Measurements from ENCODE around the gene C17orf113.

C17orf113 gene

DNA sequence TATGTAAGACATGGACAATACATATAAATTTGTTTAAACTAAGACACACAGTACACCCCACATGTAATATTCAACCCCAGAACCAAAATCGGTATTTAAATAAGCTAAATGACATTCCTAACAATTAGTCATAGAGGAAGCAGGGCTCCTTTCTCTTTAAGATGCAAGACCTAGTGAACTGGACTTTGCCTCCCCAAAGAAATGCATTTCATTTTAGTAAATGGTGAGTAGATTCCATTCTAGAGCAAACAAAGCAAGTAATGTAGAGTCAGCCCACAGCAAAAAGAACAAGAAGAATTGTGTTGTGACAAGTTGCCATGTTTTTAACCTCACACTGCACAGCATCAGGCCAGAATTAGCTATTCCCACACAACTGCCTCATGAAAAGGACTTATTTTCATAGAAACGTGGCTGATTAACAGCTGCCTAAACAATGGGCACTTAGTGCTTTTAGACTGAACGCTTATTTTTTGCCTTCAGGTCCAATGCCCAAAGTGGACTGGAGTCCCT, 47.6 kb downstream of the C17orf113 start:
- H3K27ac ChIP-seq (ENCODE audit: low read length): no peak overlapping the region
- H3K9me3 ChIP-seq (ENCODE audit: insufficient read depth, low read length, severe bottlenecking): no peaks in the 10 kb centered on the region
- no peak for TF ChIP-seq CTCF (IDR thresholded peaks at IDR 0.05; ENCODE audit: borderline replicate concordance, extremely low read depth, low read length, poor library complexity, severe bottlenecking)
- no peak for TF ChIP-seq EZH2 (IDR thresholded peaks at IDR 0.05; ENCODE audit: borderline replicate concordance, low read depth, low read length, severe bottlenecking)
- no peaks in the 10 kb centered on the region for H3K27me3 ChIP-seq (ENCODE audit: insufficient read depth, low read length, poor library complexity)
- H4K20me1 ChIP-seq (ENCODE audit: insufficient read depth, low read length): peaks cover 48% of the 10 kb centered on the region
- no peaks in the 10 kb centered on the region for H3K4me1 ChIP-seq (ENCODE audit: insufficient read depth, low read length)
- H3K9ac ChIP-seq (ENCODE audit: low read depth, low read length): no peak overlapping the region
- no peak overlapping the region for H2AFZ ChIP-seq (ENCODE audit: low read depth, low read length)
- ATAC-seq (ENCODE audit: insufficient read depth, low read depth): no peak
- DNase-seq: no peak
- peaks cover 75% of the 10 kb centered on the region for H3K79me2 ChIP-seq (ENCODE audit: insufficient read depth, low read length)
- H3K4me2 ChIP-seq (ENCODE audit: insufficient read depth, low read length): no peak overlapping the region
- H3K36me3 ChIP-seq (ENCODE audit: insufficient read depth, low read length): peaks cover 52% of the 10 kb centered on the region
- H3K4me3 ChIP-seq (ENCODE audit: low read depth in 1 of 2, low read length in 2 of 2): no peak overlapping the region

DNA sequence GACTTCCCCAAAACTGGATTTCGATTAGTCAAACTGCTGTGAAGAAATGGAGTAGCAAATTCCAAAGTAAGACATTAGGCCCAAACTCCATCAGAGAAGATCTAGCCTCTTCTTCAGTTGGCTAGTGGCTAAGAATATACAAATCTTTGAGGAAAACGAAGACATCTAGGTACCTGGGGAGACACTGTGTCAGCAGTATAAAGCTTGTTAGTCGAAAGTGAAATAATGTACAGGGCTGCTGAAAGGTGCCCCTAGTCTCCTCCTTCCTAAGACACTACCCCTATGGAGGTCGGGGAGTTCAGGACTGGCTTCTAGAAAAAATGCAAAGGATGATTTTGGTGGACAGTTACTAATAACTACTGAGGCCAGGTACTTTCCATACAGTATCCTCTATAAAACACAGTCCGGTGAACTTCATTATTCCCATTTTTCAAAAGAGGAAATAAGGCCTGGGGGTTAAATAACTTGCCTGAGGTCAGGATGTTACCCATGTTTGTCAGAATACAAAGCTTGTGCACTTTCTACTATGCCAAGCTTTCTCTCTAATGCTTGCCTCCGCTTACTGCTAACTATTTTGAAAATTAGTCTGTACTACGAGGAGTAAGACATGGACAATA, 48.1 kb downstream of the C17orf113 start:
- TF ChIP-seq CTCF (IDR thresholded peaks at IDR 0.05; ENCODE audit: borderline replicate concordance, extremely low read depth, low read length, poor library complexity, severe bottlenecking) (no peak), EZH2 (IDR thresholded peaks at IDR 0.05; ENCODE audit: borderline replicate concordance, low read depth, low read length, severe bottlenecking) (no peak)
- H3K9me3 ChIP-seq (ENCODE audit: insufficient read depth, low read length, severe bottlenecking): no peaks in the 10 kb centered on the region
- no peaks in the 10 kb centered on the region for H3K4me1 ChIP-seq (ENCODE audit: insufficient read depth, low read length)
- no peak overlapping the region for H3K9ac ChIP-seq (ENCODE audit: low read depth, low read length)
- H3K4me3 ChIP-seq (ENCODE audit: low read depth in 1 of 2, low read length in 2 of 2): no peak overlapping the region
- no peak overlapping the region for H2AFZ ChIP-seq (ENCODE audit: low read depth, low read length)
- no peak for ATAC-seq (ENCODE audit: insufficient read depth, low read depth)
- no peak overlapping the region for H3K27ac ChIP-seq (ENCODE audit: low read length)
- peaks cover 58% of the 10 kb centered on the region for H3K36me3 ChIP-seq (ENCODE audit: insufficient read depth, low read length)
- H3K27me3 ChIP-seq (ENCODE audit: insufficient read depth, low read length, poor library complexity): no peaks in the 10 kb centered on the region
- H4K20me1 ChIP-seq (ENCODE audit: insufficient read depth, low read length): peaks cover 49% of the 10 kb centered on the region
- H3K79me2 ChIP-seq (ENCODE audit: insufficient read depth, low read length): peaks cover 70% of the 10 kb centered on the region
- no peak overlapping the region for H3K4me2 ChIP-seq (ENCODE audit: insufficient read depth, low read length)
- no peak for DNase-seq

GRCh38 chr17:42001729-42002128, 48.7 kb downstream of the C17orf113 start:
- H3K4me3 ChIP-seq (ENCODE audit: low read depth in 1 of 2, low read length in 2 of 2): no peak overlapping the region
- H3K4me1 ChIP-seq (ENCODE audit: insufficient read depth, low read length): no peaks in the 10 kb centered on the region
- H3K27ac ChIP-seq (ENCODE audit: low read length): no peak overlapping the region
- peaks cover 63% of the 10 kb centered on the region for H3K36me3 ChIP-seq (ENCODE audit: insufficient read depth, low read length)
- H4K20me1 ChIP-seq (ENCODE audit: insufficient read depth, low read length): peaks cover 47% of the 10 kb centered on the region
- TF ChIP-seq CTCF (IDR thresholded peaks at IDR 0.05; ENCODE audit: borderline replicate concordance, extremely low read depth, low read length, poor library complexity, severe bottlenecking) (no peak), EZH2 (IDR thresholded peaks at IDR 0.05; ENCODE audit: borderline replicate concordance, low read depth, low read length, severe bottlenecking) (no peak)
- H3K4me2 ChIP-seq (ENCODE audit: insufficient read depth, low read length): no peak overlapping the region
- no peak overlapping the region for H2AFZ ChIP-seq (ENCODE audit: low read depth, low read length)
- no peaks in the 10 kb centered on the region for H3K9me3 ChIP-seq (ENCODE audit: insufficient read depth, low read length, severe bottlenecking)
- no peak overlapping the region for H3K9ac ChIP-seq (ENCODE audit: low read depth, low read length)
- ATAC-seq (ENCODE audit: insufficient read depth, low read depth) (no peak), DNase-seq (no peak)
- peaks cover 64% of the 10 kb centered on the region for H3K79me2 ChIP-seq (ENCODE audit: insufficient read depth, low read length)
- H3K27me3 ChIP-seq (ENCODE audit: insufficient read depth, low read length, poor library complexity): no peaks in the 10 kb centered on the region
